Endodermal cell (in vitro differentiated cells): ENCODE results near the gene JAKMIP2. TPM values are rescaled to one million over a fixed set of nuclear protein-coding genes. Genes with fewer than 3 reads are reported as not detected.

Experiments
- DNase-seq: peaks from one replicate; pipeline ENCODE4 v3.0.0-alpha.2; 2017
- H3K27ac ChIP-seq: 2 replicates; pipeline ENCODE4 v1.5.1; 2013; ENCODE audit warnings: mild to moderate bottlenecking, low read depth, low read length, moderate library complexity
- H3K27me3 ChIP-seq: 2 replicates; pipeline ENCODE4 v1.6.1; 2013; ENCODE audit warnings: mild to moderate bottlenecking, low read length, moderate library complexity; ENCODE audit not compliant: insufficient read depth, control insufficient read depth, poor library complexity, severe bottlenecking
- H3K36me3 ChIP-seq: 2 replicates; pipeline ENCODE4 v1.7.0; 2013; ENCODE audit warnings: mild to moderate bottlenecking, low read length, moderate library complexity; ENCODE audit not compliant: control insufficient read depth, insufficient read depth
- H3K4me1 ChIP-seq: one replicate; pipeline ENCODE4 v1.7.0; 2013; ENCODE audit warnings: low read length; ENCODE audit not compliant: control insufficient read depth, insufficient read depth
- H3K4me3 ChIP-seq: 2 replicates; pipeline ENCODE4 v1.5.1; 2013; ENCODE audit warnings: mild to moderate bottlenecking, low read length, moderate library complexity
- H3K9ac ChIP-seq: 2 replicates; pipeline ENCODE4 v1.6.1; 2013; ENCODE audit warnings: mild to moderate bottlenecking, low read length, moderate library complexity; ENCODE audit not compliant: poor library complexity, severe bottlenecking; ENCODE audit errors: extremely low read depth
- H3K9me3 ChIP-seq: 2 replicates; pipeline ENCODE4 v1.6.1; 2013; ENCODE audit warnings: mild to moderate bottlenecking, low read length, moderate library complexity; ENCODE audit not compliant: control insufficient read depth
- H3K27ac Mint-ChIP-seq: 2 replicates; pipeline ENCODE4 v1.8.0; 2020; ENCODE audit warnings: mixed read lengths
- H3K27me3 Mint-ChIP-seq: 2 replicates; pipeline ENCODE4 v1.8.0; 2021; ENCODE audit warnings: mild to moderate bottlenecking, mixed read lengths; ENCODE audit not compliant: insufficient read depth
- H3K36me3 Mint-ChIP-seq: 2 replicates; pipeline ENCODE4 v1.8.0; 2020; ENCODE audit warnings: low read depth, mixed read lengths
- H3K4me1 Mint-ChIP-seq: 2 replicates; pipeline ENCODE4 v1.8.0; 2020; ENCODE audit warnings: mixed read lengths
- H3K4me3 Mint-ChIP-seq: 2 replicates; pipeline ENCODE4 v1.8.0; 2020; ENCODE audit warnings: mild to moderate bottlenecking, moderate library complexity, mixed read lengths
- H3K9me3 Mint-ChIP-seq: 2 replicates; pipeline ENCODE4 v1.8.0; 2020; ENCODE audit warnings: mild to moderate bottlenecking, mixed read lengths
- WGBS, 2 experiments: methylation state at CpG; one replicate each; pipeline versions ENCODE4 v1.1.5 to v1.1.7; 2013; ENCODE audit warnings: missing lambda C conversion rate in 2 of 2, mixed read lengths in 1 of 2; ENCODE audit not compliant: insufficient coverage in 1 of 2, insufficient read length in 1 of 2; 5-methylcytosine and 5-hydroxymethylcytosine counted together
- total RNA-seq, 2 donors: library from RNA; stranded (reverse); fragmentation: NEBNext Ultra II Directional in 1 of 2; extraction: Animal tissue kit (Norgen Biotek cat#: 25700) in 1 of 2; gene quantifications; 2 replicates in 1 of 2; 3 replicates in 1 of 2; pipeline ENCODE4 v1.2.1, GENCODE V29; 2021
- TF ChIP-seq, protein P1 (sequence below): fragments of 200-600 bp; sonication (generic); conservative IDR thresholded peaks from 2 replicates; pipeline ENCODE4 v1.5.0; 2021; ENCODE audit warnings: antibody characterized with exemption, mild to moderate bottlenecking

Gene JAKMIP2
- total RNA-seq, 2 donors from 2014 or later = 6.9 to 16.7 TPM

DNA sequence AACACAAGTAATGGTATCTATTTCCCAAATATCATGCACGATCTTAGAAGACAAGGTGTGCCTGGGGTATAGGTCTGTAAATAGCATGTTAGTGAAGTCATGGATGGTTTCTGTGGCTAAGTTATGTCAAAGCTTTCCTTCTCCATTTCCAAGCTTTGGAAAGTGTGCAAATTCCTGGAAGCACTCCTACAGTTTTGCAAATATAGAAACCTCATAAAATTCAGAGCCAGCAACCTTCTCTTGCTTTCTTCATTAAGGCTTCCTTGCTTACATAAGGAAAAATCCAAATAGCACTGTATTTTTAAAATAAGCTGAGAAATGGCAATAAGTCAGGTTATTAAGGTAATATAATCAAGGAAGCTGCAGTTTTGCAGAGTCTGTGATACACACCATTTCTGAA is 138.1 kb downstream of the JAKMIP2 start:
- Histone ChIP-seq H3K4me1 (no peaks in the 10 kb centered on the region), H3K9me3 (no peaks in the 10 kb centered on the region), H3K36me3 (no peaks in the 10 kb centered on the region), H3K27me3 (no peaks in the 10 kb centered on the region), H3K4me3 (no peak overlapping the region), H3K27ac (no peak overlapping the region), H3K9ac (no peak overlapping the region)
- H3K4me3 Mint-ChIP-seq = no peak overlapping the region
- no peaks in the 10 kb centered on the region for H3K9me3 Mint-ChIP-seq
- H3K27me3 Mint-ChIP-seq = no peaks in the 10 kb centered on the region
- H3K36me3 Mint-ChIP-seq = no peaks in the 10 kb centered on the region
- DNase-seq = no peak
- WGBS, 2 experiments = 100% methylated on average over 1 of the region's 1 CpG; no CpG with 5 or more reads in 1 of the 2 experiments
- TF ChIP-seq, protein P1, sequence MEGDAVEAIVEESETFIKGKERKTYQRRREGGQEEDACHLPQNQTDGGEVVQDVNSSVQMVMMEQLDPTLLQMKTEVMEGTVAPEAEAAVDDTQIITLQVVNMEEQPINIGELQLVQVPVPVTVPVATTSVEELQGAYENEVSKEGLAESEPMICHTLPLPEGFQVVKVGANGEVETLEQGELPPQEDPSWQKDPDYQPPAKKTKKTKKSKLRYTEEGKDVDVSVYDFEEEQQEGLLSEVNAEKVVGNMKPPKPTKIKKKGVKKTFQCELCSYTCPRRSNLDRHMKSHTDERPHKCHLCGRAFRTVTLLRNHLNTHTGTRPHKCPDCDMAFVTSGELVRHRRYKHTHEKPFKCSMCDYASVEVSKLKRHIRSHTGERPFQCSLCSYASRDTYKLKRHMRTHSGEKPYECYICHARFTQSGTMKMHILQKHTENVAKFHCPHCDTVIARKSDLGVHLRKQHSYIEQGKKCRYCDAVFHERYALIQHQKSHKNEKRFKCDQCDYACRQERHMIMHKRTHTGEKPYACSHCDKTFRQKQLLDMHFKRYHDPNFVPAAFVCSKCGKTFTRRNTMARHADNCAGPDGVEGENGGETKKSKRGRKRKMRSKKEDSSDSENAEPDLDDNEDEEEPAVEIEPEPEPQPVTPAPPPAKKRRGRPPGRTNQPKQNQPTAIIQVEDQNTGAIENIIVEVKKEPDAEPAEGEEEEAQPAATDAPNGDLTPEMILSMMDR = no peak
- no peak overlapping the region for H3K27ac Mint-ChIP-seq
- peaks cover 7% of the 10 kb centered on the region for H3K4me1 Mint-ChIP-seq

DNA sequence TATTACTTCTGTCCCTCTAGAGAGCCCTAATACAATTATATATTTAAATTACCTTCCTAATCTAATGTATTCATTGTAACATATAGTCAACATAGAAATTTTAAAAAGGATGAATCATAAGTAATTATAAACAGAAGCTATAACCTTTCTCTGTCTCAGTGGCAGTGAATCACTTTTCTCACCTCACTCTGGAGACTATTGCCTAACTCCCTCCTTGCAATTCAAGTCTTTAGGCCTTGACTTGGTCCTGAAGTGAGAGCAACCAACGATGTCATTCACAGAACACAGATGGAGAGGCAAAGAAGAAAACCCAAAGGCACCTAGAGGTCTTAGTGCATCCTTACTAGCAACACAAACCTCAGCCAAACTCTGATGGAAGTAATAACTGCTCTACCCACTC is 139.4 kb downstream of the JAKMIP2 start:
- Histone ChIP-seq H3K9me3 (no peaks in the 10 kb centered on the region), H3K27ac (no peak overlapping the region), H3K36me3 (no peaks in the 10 kb centered on the region), H3K27me3 (no peaks in the 10 kb centered on the region), H3K9ac (no peak overlapping the region), H3K4me1 (no peaks in the 10 kb centered on the region), H3K4me3 (no peak overlapping the region)
- no peak for DNase-seq
- Mint-ChIP-seq H3K4me1 (peaks cover 10% of the 10 kb centered on the region), H3K4me3 (no peak overlapping the region), H3K9me3 (no peaks in the 10 kb centered on the region), H3K36me3 (no peaks in the 10 kb centered on the region), H3K27ac (no peak overlapping the region), H3K27me3 (no peaks in the 10 kb centered on the region)
- WGBS, 2 experiments = 100% methylated on average over 1 of the region's 1 CpG; no CpG with 5 or more reads in 1 of the 2 experiments
- TF ChIP-seq, protein P1 = no peak

DNA sequence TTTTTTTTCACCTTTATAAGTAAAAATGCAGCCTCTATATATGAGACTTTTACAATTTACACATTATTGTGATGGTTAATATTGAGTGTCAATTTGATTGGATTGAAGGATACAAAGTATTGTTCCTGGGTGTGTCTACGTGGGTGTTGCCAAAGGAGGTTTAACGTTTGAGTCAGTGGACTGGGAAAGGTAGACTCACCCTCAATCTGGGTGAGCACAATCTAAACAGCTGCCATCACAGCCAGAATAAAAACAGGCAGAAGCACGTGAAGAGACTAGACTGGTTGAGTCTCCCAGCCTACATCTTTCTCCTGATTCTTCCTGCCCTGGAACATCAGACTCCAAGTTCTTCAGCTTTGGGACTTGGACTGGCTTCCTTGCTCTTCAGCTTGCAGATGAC is 139.9 kb downstream of the JAKMIP2 start:
- no peaks in the 10 kb centered on the region for H3K27me3 ChIP-seq
- no peaks in the 10 kb centered on the region for H3K4me1 ChIP-seq
- Mint-ChIP-seq H3K4me1 (peaks cover 10% of the 10 kb centered on the region), H3K27me3 (no peaks in the 10 kb centered on the region), H3K36me3 (peaks cover under 1% of the 10 kb centered on the region), H3K9me3 (no peaks in the 10 kb centered on the region), H3K4me3 (no peak overlapping the region), H3K27ac (no peak overlapping the region)
- H3K27ac ChIP-seq = no peak overlapping the region
- DNase-seq = no peak
- H3K36me3 ChIP-seq = no peaks in the 10 kb centered on the region
- H3K9me3 ChIP-seq = no peaks in the 10 kb centered on the region
- H3K9ac ChIP-seq = no peak overlapping the region
- WGBS, 2 experiments = 89 to 90% methylated on average over 3 of the region's 3 CpGs
- H3K4me3 ChIP-seq = no peak overlapping the region
- TF ChIP-seq, protein P1 = no peak
